ENCODE measurements around the gene PPP4R4.

The PPP4R4 gene

DNA sequence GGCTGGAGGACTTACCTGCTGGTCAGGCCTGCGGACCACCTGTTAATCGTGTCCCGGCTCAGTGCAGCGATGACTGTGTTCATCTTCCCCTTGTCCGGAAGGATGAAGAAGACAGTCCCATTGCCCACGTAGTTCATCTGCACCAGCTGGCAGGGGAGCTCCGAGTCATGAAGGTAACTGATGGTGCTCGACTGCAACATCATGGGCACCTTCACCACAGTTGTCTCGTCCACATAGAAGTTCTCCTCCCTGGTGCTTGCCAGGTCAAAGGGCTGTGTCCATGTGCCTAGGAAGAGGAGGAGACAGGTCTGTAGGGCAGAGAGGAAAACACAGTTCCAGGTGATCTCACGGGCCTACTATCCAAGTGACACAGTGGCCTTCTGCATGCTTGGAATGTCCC lies 135.6 kb downstream of the PPP4R4 start:
- H3K4me3 ChIP-seq (ENCODE audit: low read depth, low read length) = no peak overlapping the region
- no peaks in the 10 kb centered on the region for H3K4me1 ChIP-seq (ENCODE audit: control insufficient read depth, insufficient read depth, low read length)
- no peaks in the 10 kb centered on the region for H3K27me3 ChIP-seq (ENCODE audit: control insufficient read depth, insufficient read depth, low read length)
- peaks cover 14% of the 10 kb centered on the region for H3K9me3 ChIP-seq (ENCODE audit: control insufficient read depth, insufficient read depth, low read depth, low read length)
- no peaks in the 10 kb centered on the region for H3K36me3 ChIP-seq (ENCODE audit: control insufficient read depth, insufficient read depth, low read length)
- no peak overlapping the region for H3K27ac ChIP-seq (ENCODE audit: low read depth, low read length)
- no peak overlapping the region for H3K9ac ChIP-seq (ENCODE audit: low read length)

DNA sequence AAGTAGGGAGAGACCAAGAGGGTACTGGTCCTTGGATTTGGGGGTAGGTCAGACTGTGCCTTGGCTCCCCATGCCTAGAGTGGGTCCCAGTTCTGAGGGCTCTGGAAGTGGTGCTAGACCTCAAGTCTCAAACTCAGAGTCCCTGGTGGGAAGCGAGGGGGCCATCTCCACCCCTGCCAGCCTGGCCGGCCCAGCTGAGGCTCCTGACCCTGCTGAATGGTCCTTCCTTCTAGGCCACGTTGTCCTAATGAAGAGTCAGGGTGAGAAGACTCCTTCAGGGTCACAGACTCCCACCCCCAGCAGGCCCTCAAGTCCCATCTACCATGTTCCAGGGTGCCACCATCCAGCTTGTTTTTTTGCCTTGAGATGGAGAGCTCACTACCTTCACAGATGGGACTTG lies 136.1 kb downstream of the PPP4R4 start:
- Histone ChIP-seq H3K9ac (ENCODE audit: low read length) (no peak overlapping the region), H3K4me1 (ENCODE audit: control insufficient read depth, insufficient read depth, low read length) (no peaks in the 10 kb centered on the region), H3K27me3 (ENCODE audit: control insufficient read depth, insufficient read depth, low read length) (no peaks in the 10 kb centered on the region), H3K9me3 (ENCODE audit: control insufficient read depth, insufficient read depth, low read depth, low read length) (peaks cover 14% of the 10 kb centered on the region), H3K36me3 (ENCODE audit: control insufficient read depth, insufficient read depth, low read length) (no peaks in the 10 kb centered on the region), H3K4me3 (ENCODE audit: low read depth, low read length) (no peak overlapping the region), H3K27ac (ENCODE audit: low read depth, low read length) (no peak overlapping the region)

DNA sequence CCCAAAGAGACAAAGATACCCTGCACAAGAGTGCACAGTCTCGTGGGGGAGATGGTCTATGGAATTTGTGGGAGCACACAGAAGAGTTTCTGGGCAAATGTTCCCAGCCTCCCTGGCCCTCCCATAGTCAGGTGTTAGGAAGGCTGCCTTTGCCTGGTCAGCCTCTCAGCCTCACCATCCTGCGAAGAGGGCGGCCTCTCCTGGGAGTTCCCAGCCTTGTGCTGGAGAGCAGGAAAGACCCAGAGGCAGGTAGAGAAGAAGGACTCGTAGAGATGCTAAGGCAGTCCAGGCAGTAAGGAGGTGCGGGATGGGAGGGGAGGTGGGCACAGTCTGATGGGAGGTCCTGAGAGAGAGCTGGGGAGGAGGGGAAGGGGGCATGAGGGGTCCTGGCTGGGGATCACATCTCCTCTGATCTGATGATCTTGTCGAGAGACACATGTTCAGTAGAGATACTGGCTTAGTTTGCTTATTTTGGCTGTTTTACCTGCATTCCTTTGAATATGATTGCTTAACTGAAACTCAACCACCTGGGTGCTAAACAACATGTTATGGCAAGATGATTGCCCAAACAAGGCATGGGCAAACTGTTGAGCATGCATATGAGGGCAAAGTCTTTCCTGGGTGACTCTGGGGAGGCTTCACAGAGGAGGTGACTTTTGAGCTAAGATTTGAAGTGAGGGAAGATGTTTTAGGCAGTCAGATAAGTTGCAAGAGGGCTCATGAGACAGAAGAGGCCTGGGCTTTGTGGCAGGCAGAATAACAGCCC lies 138.5 kb downstream of the PPP4R4 start:
- no peaks in the 10 kb centered on the region for H3K4me1 ChIP-seq (ENCODE audit: control insufficient read depth, insufficient read depth, low read length)
- no peaks in the 10 kb centered on the region for H3K36me3 ChIP-seq (ENCODE audit: control insufficient read depth, insufficient read depth, low read length)

DNA sequence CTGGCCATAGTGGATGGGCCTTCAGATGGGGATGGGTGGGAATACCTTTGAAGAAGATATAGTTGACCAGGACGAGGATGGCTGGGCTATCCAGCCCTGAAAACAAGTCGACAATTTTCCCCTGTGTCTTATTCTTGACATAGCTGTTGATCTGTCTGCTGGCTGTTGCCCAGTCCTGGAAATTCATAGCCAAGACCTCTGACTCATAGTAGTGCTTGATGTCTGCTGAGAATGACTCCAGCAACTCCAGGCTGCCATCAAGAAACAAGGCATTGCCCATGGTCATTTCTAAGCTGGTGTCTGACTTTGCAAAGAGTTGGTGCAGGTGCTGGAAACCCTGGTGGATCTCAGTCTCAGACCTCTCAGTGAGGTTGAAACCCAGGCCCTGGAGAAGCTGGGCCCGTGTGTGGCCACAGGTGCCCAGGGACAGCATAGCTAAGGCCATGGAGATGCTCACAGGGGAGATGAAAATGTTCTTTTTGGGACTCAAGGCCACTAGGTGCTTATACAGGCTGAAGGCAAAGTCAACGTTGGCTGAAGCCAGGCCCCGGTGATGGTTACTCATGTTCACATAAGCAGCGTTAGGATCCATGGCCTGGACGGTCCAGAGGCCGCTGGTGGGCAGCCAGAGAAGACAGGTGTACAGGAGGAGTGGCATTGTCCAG lies 140.0 kb downstream of the PPP4R4 start:
- no peak overlapping the region for H3K27ac ChIP-seq (ENCODE audit: low read depth, low read length)

More for the DNA sequence above, 138.5 kb downstream of the PPP4R4 start:
- Histone ChIP-seq H3K4me3 (ENCODE audit: low read depth, low read length) (no peak overlapping the region), H3K9ac (ENCODE audit: low read length) (no peak overlapping the region), H3K27me3 (ENCODE audit: control insufficient read depth, insufficient read depth, low read length) (no peaks in the 10 kb centered on the region), H3K9me3 (ENCODE audit: control insufficient read depth, insufficient read depth, low read depth, low read length) (peaks cover 12% of the 10 kb centered on the region), H3K27ac (ENCODE audit: low read depth, low read length) (no peak overlapping the region)

DNA sequence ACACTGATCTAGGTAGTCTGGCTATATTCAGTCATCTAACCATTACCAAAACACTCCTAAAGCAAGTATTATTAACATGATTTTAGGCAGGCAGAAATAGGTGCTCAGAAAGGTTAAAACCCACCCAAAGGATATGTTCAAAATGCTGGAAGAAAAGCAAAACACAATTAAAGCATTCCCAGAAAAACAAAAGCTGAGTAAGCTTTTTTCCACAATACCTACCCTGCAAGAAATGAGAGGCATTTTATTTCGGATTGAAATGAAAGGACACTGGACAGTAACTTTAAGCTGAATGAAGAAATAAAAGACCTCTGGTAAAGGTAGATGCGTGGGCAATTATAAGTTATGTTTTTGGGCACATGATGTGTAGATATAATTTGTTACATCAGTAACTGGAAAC lies 140.8 kb downstream of the PPP4R4 start:
- Histone ChIP-seq H3K9me3 (ENCODE audit: control insufficient read depth, insufficient read depth, low read depth, low read length) (no peaks in the 10 kb centered on the region), H3K4me3 (ENCODE audit: low read depth, low read length) (no peak overlapping the region), H3K27ac (ENCODE audit: low read depth, low read length) (no peak overlapping the region)

More for the DNA sequence above, 140.0 kb downstream of the PPP4R4 start:
- Histone ChIP-seq H3K9me3 (ENCODE audit: control insufficient read depth, insufficient read depth, low read depth, low read length) (peaks cover 4% of the 10 kb centered on the region; the same call in 1 of the 2 replicates), H3K27me3 (ENCODE audit: control insufficient read depth, insufficient read depth, low read length) (no peaks in the 10 kb centered on the region), H3K4me1 (ENCODE audit: control insufficient read depth, insufficient read depth, low read length) (no peaks in the 10 kb centered on the region), H3K9ac (ENCODE audit: low read length) (no peak overlapping the region), H3K36me3 (ENCODE audit: control insufficient read depth, insufficient read depth, low read length) (no peaks in the 10 kb centered on the region), H3K4me3 (ENCODE audit: low read depth, low read length) (no peak overlapping the region)

GRCh38 chr14:94316692-94317091 lies 142.6 kb downstream of the PPP4R4 start:
- H3K9me3 ChIP-seq (ENCODE audit: control insufficient read depth, insufficient read depth, low read depth, low read length) = no peaks in the 10 kb centered on the region
- no peaks in the 10 kb centered on the region for H3K36me3 ChIP-seq (ENCODE audit: control insufficient read depth, insufficient read depth, low read length)
- no peak overlapping the region for H3K27ac ChIP-seq (ENCODE audit: low read depth, low read length)
- no peak overlapping the region for H3K4me3 ChIP-seq (ENCODE audit: low read depth, low read length)
- no peak overlapping the region for H3K9ac ChIP-seq (ENCODE audit: low read length)
- no peaks in the 10 kb centered on the region for H3K4me1 ChIP-seq (ENCODE audit: control insufficient read depth, insufficient read depth, low read length)
- no peaks in the 10 kb centered on the region for H3K27me3 ChIP-seq (ENCODE audit: control insufficient read depth, insufficient read depth, low read length)

More for the DNA sequence above, 140.8 kb downstream of the PPP4R4 start:
- H3K27me3 ChIP-seq (ENCODE audit: control insufficient read depth, insufficient read depth, low read length) = no peaks in the 10 kb centered on the region
- no peaks in the 10 kb centered on the region for H3K36me3 ChIP-seq (ENCODE audit: control insufficient read depth, insufficient read depth, low read length)
- no peaks in the 10 kb centered on the region for H3K4me1 ChIP-seq (ENCODE audit: control insufficient read depth, insufficient read depth, low read length)
- no peak overlapping the region for H3K9ac ChIP-seq (ENCODE audit: low read length)

GRCh38 chr14:94317259-94317658 lies 143.1 kb downstream of the PPP4R4 start:
- no peaks in the 10 kb centered on the region for H3K27me3 ChIP-seq (ENCODE audit: control insufficient read depth, insufficient read depth, low read length)
- no peaks in the 10 kb centered on the region for H3K9me3 ChIP-seq (ENCODE audit: control insufficient read depth, insufficient read depth, low read depth, low read length)
- no peaks in the 10 kb centered on the region for H3K36me3 ChIP-seq (ENCODE audit: control insufficient read depth, insufficient read depth, low read length)
- H3K4me1 ChIP-seq (ENCODE audit: control insufficient read depth, insufficient read depth, low read length) = no peaks in the 10 kb centered on the region
- no peak overlapping the region for H3K4me3 ChIP-seq (ENCODE audit: low read depth, low read length)
- H3K27ac ChIP-seq (ENCODE audit: low read depth, low read length) = no peak overlapping the region
- H3K9ac ChIP-seq (ENCODE audit: low read length) = no peak overlapping the region

DNA sequence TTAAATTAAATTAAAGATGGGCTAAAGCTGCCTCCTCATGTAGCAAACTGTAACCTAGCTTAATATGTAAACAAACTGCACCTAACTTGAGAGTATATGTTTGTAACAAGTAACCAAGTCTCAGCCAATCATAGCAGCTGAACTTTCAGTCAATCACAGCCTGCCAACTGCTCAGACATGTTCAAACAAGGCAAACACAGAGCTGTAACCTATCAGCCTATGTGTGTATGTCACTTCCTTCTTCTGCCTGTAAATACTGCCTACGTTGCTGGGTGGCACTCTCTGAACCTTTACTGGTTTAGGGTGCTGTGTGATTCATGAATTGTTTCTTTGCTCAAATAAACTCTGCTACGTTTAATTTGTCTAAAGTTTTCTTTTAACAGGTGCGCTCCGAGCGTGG lies 146.1 kb downstream of the PPP4R4 start:
- Histone ChIP-seq H3K27ac (ENCODE audit: low read depth, low read length) (no peak overlapping the region), H3K9me3 (ENCODE audit: control insufficient read depth, insufficient read depth, low read depth, low read length) (no peaks in the 10 kb centered on the region), H3K4me1 (ENCODE audit: control insufficient read depth, insufficient read depth, low read length) (no peaks in the 10 kb centered on the region), H3K36me3 (ENCODE audit: control insufficient read depth, insufficient read depth, low read length) (no peaks in the 10 kb centered on the region), H3K9ac (ENCODE audit: low read length) (no peak overlapping the region), H3K4me3 (ENCODE audit: low read depth, low read length) (no peak overlapping the region), H3K27me3 (ENCODE audit: control insufficient read depth, insufficient read depth, low read length) (no peaks in the 10 kb centered on the region)

- no peaks in the 10 kb centered on the region for H3K36me3 ChIP-seq (ENCODE audit: control insufficient read depth, insufficient read depth, low read length)
- H3K4me3 ChIP-seq (ENCODE audit: low read depth, low read length) = no peak overlapping the region
- no peak overlapping the region for H3K9ac ChIP-seq (ENCODE audit: low read length)
- H3K27me3 ChIP-seq (ENCODE audit: control insufficient read depth, insufficient read depth, low read length) = no peaks in the 10 kb centered on the region
- no peak overlapping the region for H3K27ac ChIP-seq (ENCODE audit: low read depth, low read length)
- H3K9me3 ChIP-seq (ENCODE audit: control insufficient read depth, insufficient read depth, low read depth, low read length) = no peaks in the 10 kb centered on the region
- no peaks in the 10 kb centered on the region for H3K4me1 ChIP-seq (ENCODE audit: control insufficient read depth, insufficient read depth, low read length)
These were observed 147.5 kb downstream of the PPP4R4 start for GRCh38 chr14:94321421-94322271.

DNA sequence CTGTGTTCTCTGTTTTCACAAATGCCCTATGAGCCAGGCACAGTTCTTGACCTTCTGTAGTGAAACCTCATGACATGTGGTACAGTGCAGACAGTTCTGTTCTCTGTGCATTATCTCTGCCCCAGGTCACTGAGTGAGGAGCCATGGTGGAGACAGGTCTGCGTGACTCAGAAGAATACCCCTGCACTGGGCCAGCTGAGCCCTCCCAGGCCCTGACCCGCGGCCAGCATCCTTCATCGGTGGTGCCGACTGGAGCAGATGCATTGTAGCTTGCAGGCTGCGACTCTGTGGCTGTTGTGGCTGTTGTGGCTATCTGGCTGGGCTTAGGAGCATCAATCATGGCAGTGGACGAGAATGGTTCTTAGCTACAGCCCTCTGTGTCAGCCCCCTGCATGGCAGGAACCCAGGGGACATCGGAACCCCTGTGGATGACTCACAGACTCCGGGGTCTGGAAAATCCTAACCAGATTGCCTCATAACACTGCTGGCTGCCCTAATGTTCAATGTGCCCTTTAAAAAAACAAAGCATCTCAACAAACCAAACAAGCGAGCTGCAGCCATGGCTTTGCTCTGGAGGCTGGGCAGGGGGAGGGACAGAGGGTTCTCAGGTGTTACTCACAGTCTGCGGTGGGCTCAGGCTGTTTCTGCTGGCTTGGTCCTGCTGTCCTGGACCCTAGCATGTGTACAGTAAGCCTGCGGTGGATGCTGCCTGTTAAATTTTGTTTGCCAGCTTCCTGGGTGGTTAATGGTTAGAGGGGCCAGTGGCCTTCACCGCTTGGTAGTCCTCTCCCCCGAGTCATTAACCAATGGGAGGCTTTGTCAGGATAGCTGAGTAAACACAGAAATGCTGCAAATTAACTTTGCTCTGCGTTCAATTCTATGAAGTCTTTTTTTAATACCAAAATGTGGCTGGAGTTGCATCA lies 148.8 kb downstream of the PPP4R4 start, which contains the start of gene SERPINA6:
SERPINA6 (minus strand) TSS at position 689 of the 923 bp plus-strand sequence. CDS start 8,688 bp downstream, outside the sequence.
- Histone ChIP-seq H3K4me3 (ENCODE audit: low read depth, low read length) (no peak within 1 kb of the TSS), H3K4me1 (ENCODE audit: control insufficient read depth, insufficient read depth, low read length) (no peaks in the 10 kb centered on the region), H3K27ac (ENCODE audit: low read depth, low read length) (no peak within 1 kb of the TSS), H3K9me3 (ENCODE audit: control insufficient read depth, insufficient read depth, low read depth, low read length) (no peaks in the 10 kb centered on the region), H3K27me3 (ENCODE audit: control insufficient read depth, insufficient read depth, low read length) (no peaks in the 10 kb centered on the region), H3K36me3 (ENCODE audit: control insufficient read depth, insufficient read depth, low read length) (no peaks in the 10 kb centered on the region), H3K9ac (ENCODE audit: low read length) (no peak within 1 kb of the TSS)
